Natural killer cell (primary cell): Measurements from ENCODE around the gene QARS1. TPM values are rescaled to one million over a fixed set of nuclear protein-coding genes. Genes with fewer than 3 reads are reported as not detected.

ENCODE experiments used
- ATAC-seq, 3 donors: fragments of 150-1000 bp in 2 of 3; fragments of 200-7000 bp in 1 of 3; cut with Tn5 transposase; 1 replicate in 1 of 3; 2 replicates in 2 of 3; pipeline ENCODE4 v1.10.0; 2021; ENCODE audit warnings: mild to moderate bottlenecking in 2 of 3, moderate library complexity in 2 of 3
- DNase-seq, 2 donors: peaks; one replicate each; pipeline versions ENCODE4 v3.0.0 to v3.0.0-alpha.2; 2013 to 2021; ENCODE audit warnings: mixed read lengths in 1 of 2
- H3K27ac ChIP-seq: one replicate; pipeline ENCODE4 v1.5.1; 2013; ENCODE audit warnings: mild to moderate bottlenecking, low read length
- H3K27me3 ChIP-seq: one replicate; pipeline ENCODE4 v1.6.1; 2013; ENCODE audit warnings: low read length; ENCODE audit not compliant: control insufficient read depth, insufficient read depth
- H3K36me3 ChIP-seq: one replicate; pipeline ENCODE4 v1.6.1; 2013; ENCODE audit warnings: low read length; ENCODE audit not compliant: control insufficient read depth, insufficient read depth
- H3K4me1 ChIP-seq: one replicate; pipeline ENCODE4 v1.6.1; 2013; ENCODE audit warnings: low read length; ENCODE audit not compliant: control insufficient read depth, insufficient read depth
- H3K4me3 ChIP-seq: one replicate; pipeline ENCODE4 v1.5.1; 2013; ENCODE audit warnings: low read length
- H3K9me3 ChIP-seq: one replicate; pipeline ENCODE4 v1.6.1; 2013; ENCODE audit warnings: low read length; ENCODE audit not compliant: control insufficient read depth, insufficient read depth
- H3K27ac Mint-ChIP-seq, 2 donors: one replicate each; pipeline ENCODE4 v1.8.0; 2022; ENCODE audit warnings: mild to moderate bottlenecking in 2 of 2, mixed read lengths in 2 of 2, moderate library complexity in 1 of 2
- H3K27me3 Mint-ChIP-seq, 2 donors: one replicate each; pipeline ENCODE4 v1.8.0; 2022; ENCODE audit warnings: low read depth in 2 of 2, mixed read lengths in 2 of 2
- H3K36me3 Mint-ChIP-seq: one replicate; pipeline ENCODE4 v1.8.0; 2022; ENCODE audit warnings: mixed read lengths
- H3K4me1 Mint-ChIP-seq, 2 donors: one replicate each; pipeline ENCODE4 v1.8.0; 2022; ENCODE audit warnings: mixed read lengths in 2 of 2
- H3K4me3 Mint-ChIP-seq: one replicate; pipeline ENCODE4 v1.8.0; 2022; ENCODE audit warnings: mild to moderate bottlenecking, moderate library complexity, mixed read lengths
- H3K9me3 Mint-ChIP-seq, 2 donors: one replicate each; pipeline ENCODE4 v1.8.0; 2022; ENCODE audit warnings: mixed read lengths in 2 of 2
- WGBS: methylation state at CpG from one replicate; pipeline ENCODE4 v1.1.7; 2013; ENCODE audit warnings: missing lambda C conversion rate; ENCODE audit not compliant: insufficient coverage; 5-methylcytosine and 5-hydroxymethylcytosine counted together
- intact Hi-C: fragments of 100-400 bp; cut with micrococcal nuclease; formaldehyde crosslinking; loops from one replicate; pipeline ENCODE4 v1.14.2; 2022
- total RNA-seq, 4 donors: library from RNA; stranded (reverse); fragments of 120-200 nt in 1 of 4; gene quantifications; one replicate each; pipeline versions ENCODE4 v1.2.3 to v1.2.4, GENCODE V29; 2013 to 2022
- TF ChIP-seq, protein P1 (sequence below): fragments of 200-600 bp; IDR thresholded peaks from one replicate; pipeline ENCODE4 v1.8.0; 2022; ENCODE audit warnings: antibody characterized with exemption

QARS1 gene
- total RNA-seq, 3 donors from 2014 or later (not counting 1 experiment from before 2014, with no cell fraction given) = 250 to 280 (median 258) TPM

DNA sequence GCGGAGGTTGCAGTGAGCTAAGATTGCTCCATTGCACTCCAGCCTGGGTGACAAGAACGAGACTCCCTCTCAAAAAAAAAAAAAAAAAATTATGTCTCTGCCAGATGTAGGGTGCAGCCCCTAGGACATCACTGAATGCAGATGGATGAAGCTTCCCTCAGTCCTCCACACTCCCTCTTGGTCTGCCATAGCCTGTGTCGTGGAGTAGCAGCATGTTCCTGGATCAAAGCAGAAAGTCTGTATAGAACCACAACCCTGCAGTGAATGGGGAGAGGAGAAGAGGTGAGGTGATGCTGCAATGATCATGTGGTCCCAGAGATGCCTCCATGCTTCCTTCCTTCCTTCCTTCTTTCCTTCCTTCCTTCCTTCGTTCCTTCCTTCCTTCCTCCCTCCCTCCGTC is 43.6 kb upstream of the QARS1 start:
- Mint-ChIP-seq H3K4me3 (no peak overlapping the region), H3K9me3 (no peaks in the 10 kb centered on the region), H3K4me1 (peaks cover 0 to 4% of the 10 kb centered on the region in 2 donors), H3K27me3 (no peaks in the 10 kb centered on the region), H3K36me3 (no peaks in the 10 kb centered on the region), H3K27ac (no peak overlapping the region)
- Histone ChIP-seq H3K4me1 (no peaks in the 10 kb centered on the region), H3K9me3 (no peaks in the 10 kb centered on the region), H3K4me3 (no peak overlapping the region), H3K36me3 (no peaks in the 10 kb centered on the region), H3K27me3 (no peaks in the 10 kb centered on the region), H3K27ac (no peak overlapping the region)
- 87% methylated on average over 4 of the region's 5 CpGs for WGBS
- DNase-seq (no peak), ATAC-seq (no peak)
- intact Hi-C loops = no loop called here
- TF ChIP-seq, protein P1, sequence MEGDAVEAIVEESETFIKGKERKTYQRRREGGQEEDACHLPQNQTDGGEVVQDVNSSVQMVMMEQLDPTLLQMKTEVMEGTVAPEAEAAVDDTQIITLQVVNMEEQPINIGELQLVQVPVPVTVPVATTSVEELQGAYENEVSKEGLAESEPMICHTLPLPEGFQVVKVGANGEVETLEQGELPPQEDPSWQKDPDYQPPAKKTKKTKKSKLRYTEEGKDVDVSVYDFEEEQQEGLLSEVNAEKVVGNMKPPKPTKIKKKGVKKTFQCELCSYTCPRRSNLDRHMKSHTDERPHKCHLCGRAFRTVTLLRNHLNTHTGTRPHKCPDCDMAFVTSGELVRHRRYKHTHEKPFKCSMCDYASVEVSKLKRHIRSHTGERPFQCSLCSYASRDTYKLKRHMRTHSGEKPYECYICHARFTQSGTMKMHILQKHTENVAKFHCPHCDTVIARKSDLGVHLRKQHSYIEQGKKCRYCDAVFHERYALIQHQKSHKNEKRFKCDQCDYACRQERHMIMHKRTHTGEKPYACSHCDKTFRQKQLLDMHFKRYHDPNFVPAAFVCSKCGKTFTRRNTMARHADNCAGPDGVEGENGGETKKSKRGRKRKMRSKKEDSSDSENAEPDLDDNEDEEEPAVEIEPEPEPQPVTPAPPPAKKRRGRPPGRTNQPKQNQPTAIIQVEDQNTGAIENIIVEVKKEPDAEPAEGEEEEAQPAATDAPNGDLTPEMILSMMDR = no peak

DNA sequence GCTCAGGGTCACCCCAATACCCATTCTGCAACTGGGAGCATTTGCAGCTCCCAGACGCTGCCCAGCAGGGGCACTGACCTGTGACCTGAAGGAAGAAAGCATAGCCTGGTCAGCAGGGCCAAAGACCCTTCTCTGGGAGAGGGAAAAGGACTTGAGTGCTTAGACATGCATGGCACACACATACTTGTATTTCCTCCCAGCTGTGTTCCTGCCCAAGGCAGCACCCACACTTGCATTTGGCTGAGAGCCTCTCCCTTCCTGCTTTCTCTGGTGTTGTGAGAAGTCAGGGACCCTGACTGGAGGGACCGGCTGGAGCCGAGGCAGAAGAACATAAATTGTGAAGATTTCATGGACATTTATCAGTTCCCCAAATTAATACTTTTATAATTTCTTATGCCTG is 35.5 kb upstream of the QARS1 start:
- peaks cover 9 to 15% of the 10 kb centered on the region in 2 donors for H3K27me3 Mint-ChIP-seq
- no peaks in the 10 kb centered on the region for H3K36me3 Mint-ChIP-seq
- H3K27ac Mint-ChIP-seq = no peak overlapping the region
- H3K9me3 Mint-ChIP-seq = peaks cover 0 to 2% of the 10 kb centered on the region in 2 donors
- Histone ChIP-seq H3K27me3 (no peaks in the 10 kb centered on the region), H3K4me1 (no peaks in the 10 kb centered on the region), H3K27ac (no peak overlapping the region), H3K9me3 (no peaks in the 10 kb centered on the region), H3K4me3 (no peak overlapping the region), H3K36me3 (no peaks in the 10 kb centered on the region)
- H3K4me3 Mint-ChIP-seq = no peak overlapping the region
- ATAC-seq = no peak
- 36% methylated on average over 1 of the region's 3 CpGs for WGBS
- DNase-seq = no peak
- intact Hi-C loops = no loop called here
- H3K4me1 Mint-ChIP-seq = no peaks in the 10 kb centered on the region
- TF ChIP-seq, protein P1 = no peak

DNA sequence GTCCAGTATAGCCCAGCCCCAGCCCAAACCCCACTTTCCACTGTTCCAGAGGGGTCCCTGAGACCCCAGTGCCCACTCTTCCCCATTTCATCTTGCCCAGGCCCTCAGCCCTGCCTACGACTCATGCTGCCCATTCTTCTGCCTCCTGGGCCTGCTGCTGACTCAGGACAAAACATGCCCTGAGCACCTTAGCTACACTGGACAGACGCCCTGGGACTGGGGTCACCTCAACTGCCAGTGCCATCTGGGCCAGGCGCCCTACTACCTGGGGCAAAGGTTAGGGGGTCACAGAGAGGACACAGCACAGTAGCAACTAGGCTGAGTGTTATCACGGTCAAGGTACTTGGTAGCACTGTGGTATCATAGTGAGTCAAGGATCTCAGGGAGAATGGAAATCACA is 30.9 kb upstream of the QARS1 start:
- TF ChIP-seq, protein P1 = no peak
- Histone ChIP-seq H3K9me3 (no peaks in the 10 kb centered on the region), H3K4me1 (peaks cover 5% of the 10 kb centered on the region), H3K27me3 (peaks cover 4% of the 10 kb centered on the region), H3K4me3 (no peak overlapping the region), H3K36me3 (no peaks in the 10 kb centered on the region), H3K27ac (no peak overlapping the region)
- intact Hi-C loops = no loop called here
- ATAC-seq = no peak
- H3K9me3 Mint-ChIP-seq = no peaks in the 10 kb centered on the region
- H3K4me3 Mint-ChIP-seq = no peak overlapping the region
- 82% methylated on average over 4 of the region's 4 CpGs for WGBS
- peaks cover 12 to 20% of the 10 kb centered on the region in 2 donors for H3K27me3 Mint-ChIP-seq
- peaks cover 0 to 5% of the 10 kb centered on the region in 2 donors for H3K4me1 Mint-ChIP-seq
- no peak for DNase-seq
- H3K27ac Mint-ChIP-seq = no peak overlapping the region
- no peaks in the 10 kb centered on the region for H3K36me3 Mint-ChIP-seq
